GM18511 (cell line): ENCODE measurements around the gene ITSN2.
"Not testable (repeated sequence)": the region's sequence is repeated elsewhere in the genome, so short reads cannot be mapped to it uniquely, and the experiment has no call there.

Source experiments
- ATAC-seq: cut with Tn5 transposase; IDR thresholded peaks from one replicate; pipeline ENCODE4 v1.9.1; 2021; ENCODE audit warnings: mild to moderate bottlenecking, moderate library complexity; ENCODE audit not compliant: unreplicated experiment

The ITSN2 gene

GRCh38 chr2:24360050-24360962, at the start of gene ITSN2:
TSS of gene ITSN2 (minus strand) at chr2:24360536. CDS start at chr2:24328082, 32,454 bp downstream.
- peak; percentile 89 for ATAC-seq

- ATAC-seq: no peak
These were observed 48.8 kb upstream of the ITSN2 start for GRCh38 chr2:24409171-24409570.

- not testable (repeated sequence) for ATAC-seq
These were observed 48.4 kb upstream of the ITSN2 start for GRCh38 chr2:24408704-24409103.

- no peak for ATAC-seq
These were observed 44.2 kb upstream of the ITSN2 start for GRCh38 chr2:24404491-24404921.

GRCh38 chr2:24403832-24404212, 43.5 kb upstream of the ITSN2 start:
- no peak for ATAC-seq

- no peak for ATAC-seq
These were observed 43.0 kb upstream of the ITSN2 start for GRCh38 chr2:24403168-24403831.

GRCh38 chr2:24402242-24403097, 42.1 kb upstream of the ITSN2 start:
- no peak for ATAC-seq

- ATAC-seq: no peak
These were observed 40.0 kb upstream of the ITSN2 start for GRCh38 chr2:24400207-24400907.

GRCh38 chr2:24399434-24400206, 39.3 kb upstream of the ITSN2 start:
- ATAC-seq: no peak

GRCh38 chr2:24394998-24395397, 34.7 kb upstream of the ITSN2 start:
- no peak for ATAC-seq

GRCh38 chr2:24392542-24393059, 32.3 kb upstream of the ITSN2 start:
- ATAC-seq: no peak

- ATAC-seq: no peak
These were observed 25.0 kb upstream of the ITSN2 start for GRCh38 chr2:24385366-24385765.

- peak; percentile 72 for ATAC-seq
These were observed 22.2 kb upstream of the ITSN2 start for GRCh38 chr2:24382363-24383073.

- no peak for ATAC-seq
These were observed 20.5 kb upstream of the ITSN2 start for GRCh38 chr2:24380820-24381219.

GRCh38 chr2:24375349-24376087, 15.2 kb upstream of the ITSN2 start:
- ATAC-seq: no peak

- no peak for ATAC-seq
These were observed 14.0 kb upstream of the ITSN2 start for GRCh38 chr2:24374301-24374700.

GRCh38 chr2:24372033-24372432, 11.7 kb upstream of the ITSN2 start:
- no peak for ATAC-seq

GRCh38 chr2:24365826-24366225, 5.5 kb upstream of the ITSN2 start:
- ATAC-seq: no peak
